HepG2 (cell line): Measurements from ENCODE around the gene KIF6. TPM values are rescaled to one million over a fixed set of nuclear protein-coding genes. Genes with fewer than 3 reads are reported as not detected.

Source experiments
- CSRNP1 ChIP-seq: sonication (generic); formaldehyde crosslinking; IDR thresholded peaks from 2 replicates; pipeline ENCODE4 v1.8.1; 2023; ENCODE audit warnings: mild to moderate bottlenecking, missing genetic modification reagents
- ESRRA ChIP-seq: sonication (generic); formaldehyde crosslinking; IDR thresholded peaks from 2 replicates; pipeline ENCODE4 v1.5.1; 2020; ENCODE audit warnings: mild to moderate bottlenecking, low read depth, missing genetic modification reagents
- FOSL2 ChIP-seq: sonication (generic); formaldehyde crosslinking; IDR thresholded peaks from 2 replicates; pipeline ENCODE4 v1.4.0; 2020; ENCODE audit warnings: missing genetic modification reagents
- HOXA3 ChIP-seq: sonication (generic); formaldehyde crosslinking; IDR thresholded peaks from 2 replicates; pipeline ENCODE4 v1.5.0; 2020; ENCODE audit warnings: missing genetic modification reagents
- KDM1A ChIP-seq: IDR thresholded peaks from 2 replicates; pipeline ENCODE4 v1.6.1; 2016; ENCODE audit warnings: missing compliant biosample characterization
- NFIB ChIP-seq: sonication (generic); formaldehyde crosslinking; IDR thresholded peaks from 2 replicates; pipeline ENCODE4 v1.9.0; 2021; ENCODE audit warnings: missing genetic modification reagents, mild to moderate bottlenecking, borderline replicate concordance
- NFKB2 ChIP-seq: sonication (generic); formaldehyde crosslinking; IDR thresholded peaks from 2 replicates; pipeline ENCODE4 v1.4.0; 2020; ENCODE audit warnings: missing genetic modification reagents, borderline replicate concordance
- SOX6 ChIP-seq, 2 experiments: fragments of 450-650 bp in 1 of 2; sonication (generic) in 1 of 2; formaldehyde crosslinking in 1 of 2; IDR thresholded peaks; 2 replicates each; pipeline versions ENCODE4 v1.4.0 to v1.6.1; 2017 to 2020; ENCODE audit warnings: antibody characterized with exemption in 1 of 2, mild to moderate bottlenecking in 1 of 2, missing genetic modification reagents in 1 of 2
- SRF ChIP-seq: IDR thresholded peaks from 2 replicates; pipeline ENCODE4 v1.6.1; 2011; ENCODE audit warnings: mild to moderate bottlenecking, low read depth, low read length, moderate library complexity
- SRY ChIP-seq: sonication (generic); formaldehyde crosslinking; IDR thresholded peaks from 2 replicates; pipeline ENCODE4 v1.8.0; 2022; ENCODE audit warnings: mild to moderate bottlenecking, missing genetic modification reagents
- TEAD2 ChIP-seq: sonication (generic); formaldehyde crosslinking; IDR thresholded peaks from 2 replicates; pipeline ENCODE4 v1.9.0; 2021; ENCODE audit warnings: missing genetic modification reagents
- ZNF282 ChIP-seq: fragments of 450-650 bp; IDR thresholded peaks from 2 replicates; pipeline ENCODE4 v1.6.1; 2018; ENCODE audit not compliant: partially characterized antibody
- ZNF331 ChIP-seq: sonication (generic); formaldehyde crosslinking; IDR thresholded peaks from 2 replicates; pipeline ENCODE4 v1.4.0; 2020; ENCODE audit warnings: missing genetic modification reagents
- ZNF691 ChIP-seq: sonication (generic); formaldehyde crosslinking; IDR thresholded peaks from 2 replicates; pipeline ENCODE4 v1.4.0; 2020; ENCODE audit warnings: missing genetic modification reagents, low read depth, mild to moderate bottlenecking, borderline replicate concordance
- ZNF713 ChIP-seq: sonication (generic); formaldehyde crosslinking; IDR thresholded peaks from 2 replicates; pipeline ENCODE4 v1.4.0; 2020; ENCODE audit warnings: mild to moderate bottlenecking, missing genetic modification reagents
- polyA plus RNA-seq, 8 experiments: library from polyadenylated mRNA; depleted of rRNA in 3 of 8; stranded (reverse) in 7 of 8; unstranded in 1 of 8; fragments of >200 nt; fragmentation: Illumina TruSeq in 4 of 8; extraction: Trizol in 4 of 8; gene quantifications; 2 replicates each; pipeline versions ENCODE4 v1.2.1 to v1.2.3, GENCODE V29; 2011 to 2016; ENCODE audit warnings: low read depth in 4 of 8, missing spikeins in 1 of 8, mixed read lengths in 1 of 8; ENCODE audit not compliant: insufficient read depth in 1 of 8
- total RNA-seq, 5 experiments: library from RNA; depleted of rRNA; stranded (reverse); fragments of >200 nt; fragmentation: Illumina TruSeq; extraction: Trizol; gene quantifications; 2 replicates each; pipeline ENCODE4 v1.2.3, GENCODE V29; 2016; ENCODE audit warnings: low read depth in 1 of 5
- TF ChIP-seq, protein P1 (sequence below): sonication (generic); formaldehyde crosslinking; IDR thresholded peaks from 2 replicates; pipeline ENCODE4 v1.5.1; 2020; ENCODE audit warnings: mild to moderate bottlenecking, missing genetic modification reagents
- TF ChIP-seq, protein P2 (sequence below): sonication (generic); formaldehyde crosslinking; IDR thresholded peaks from 2 replicates; pipeline ENCODE4; 2020; ENCODE audit warnings: missing genetic modification reagents, mild to moderate bottlenecking, borderline replicate concordance
- TF ChIP-seq, protein P3 (sequence below): sonication (generic); formaldehyde crosslinking; IDR thresholded peaks from 2 replicates; pipeline ENCODE4 v1.5.1; 2020; ENCODE audit warnings: missing genetic modification reagents, mild to moderate bottlenecking, borderline replicate concordance
- TF ChIP-seq, protein P4 (sequence below): sonication (generic); formaldehyde crosslinking; IDR thresholded peaks from 2 replicates; pipeline ENCODE4 v1.4.0; 2020; ENCODE audit warnings: mild to moderate bottlenecking, low read depth, missing genetic modification reagents

Gene KIF6
- total and polyA plus RNA-seq, 2 of the 13 experiments (the other 11 are each of a cell fraction or from before 2014, with no cell fraction given), result 0.04 to 0.27 TPM

DNA sequence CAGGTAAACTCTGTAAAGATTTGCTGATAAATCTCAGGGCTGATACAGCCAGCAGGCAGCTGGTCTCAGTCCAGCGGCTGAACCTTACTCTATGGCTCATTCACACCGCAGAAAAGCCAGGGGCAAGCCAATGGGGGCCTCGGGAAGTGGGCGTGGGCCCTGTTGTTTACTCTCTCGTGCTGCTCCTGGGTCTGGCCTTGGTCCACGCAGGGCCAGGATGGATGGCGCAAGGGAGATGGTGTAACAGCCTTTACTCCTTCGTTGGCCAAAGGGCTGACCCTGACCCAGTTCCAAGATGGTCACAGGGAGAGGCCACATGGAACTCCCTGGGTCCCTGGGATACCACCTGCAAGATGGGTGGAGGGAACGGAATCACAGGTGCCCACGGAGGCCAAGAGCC lies 427.1 kb downstream of the KIF6 start (continued):
- TF ChIP-seq KDM1A (CRISPR knock-in tag) (0 out of 2 replicates have a peak, but pooled peaks have one; percentile 47), ZNF331 (CRISPR knock-in tag) (0 out of 2 replicates have a peak, but pooled peaks have one; percentile 31), TEAD2 (no peak), NFKB2 (CRISPR knock-in tag) (no peak), SRY (CRISPR knock-in tag) (no peak), NFIB (CRISPR knock-in tag) (no peak), HOXA3 (peak; percentile 44; the same call in 1 of the 2 replicates), ZNF282 (no peak), FOSL2 (peak; percentile 49), CSRNP1 (CRISPR knock-in tag) (no peak), ESRRA (CRISPR knock-in tag) (no peak), SRF (no peak), ZNF691 (CRISPR knock-in tag) (no peak), SOX6 (IDR thresholded peaks at IDR 0.05) (no peak), SOX6 (CRISPR knock-in tag; IDR thresholded peaks at IDR 0.05) (peak; percentile 72), ZNF713 (CRISPR knock-in tag) (no peak)
- TF ChIP-seq, protein P1, sequence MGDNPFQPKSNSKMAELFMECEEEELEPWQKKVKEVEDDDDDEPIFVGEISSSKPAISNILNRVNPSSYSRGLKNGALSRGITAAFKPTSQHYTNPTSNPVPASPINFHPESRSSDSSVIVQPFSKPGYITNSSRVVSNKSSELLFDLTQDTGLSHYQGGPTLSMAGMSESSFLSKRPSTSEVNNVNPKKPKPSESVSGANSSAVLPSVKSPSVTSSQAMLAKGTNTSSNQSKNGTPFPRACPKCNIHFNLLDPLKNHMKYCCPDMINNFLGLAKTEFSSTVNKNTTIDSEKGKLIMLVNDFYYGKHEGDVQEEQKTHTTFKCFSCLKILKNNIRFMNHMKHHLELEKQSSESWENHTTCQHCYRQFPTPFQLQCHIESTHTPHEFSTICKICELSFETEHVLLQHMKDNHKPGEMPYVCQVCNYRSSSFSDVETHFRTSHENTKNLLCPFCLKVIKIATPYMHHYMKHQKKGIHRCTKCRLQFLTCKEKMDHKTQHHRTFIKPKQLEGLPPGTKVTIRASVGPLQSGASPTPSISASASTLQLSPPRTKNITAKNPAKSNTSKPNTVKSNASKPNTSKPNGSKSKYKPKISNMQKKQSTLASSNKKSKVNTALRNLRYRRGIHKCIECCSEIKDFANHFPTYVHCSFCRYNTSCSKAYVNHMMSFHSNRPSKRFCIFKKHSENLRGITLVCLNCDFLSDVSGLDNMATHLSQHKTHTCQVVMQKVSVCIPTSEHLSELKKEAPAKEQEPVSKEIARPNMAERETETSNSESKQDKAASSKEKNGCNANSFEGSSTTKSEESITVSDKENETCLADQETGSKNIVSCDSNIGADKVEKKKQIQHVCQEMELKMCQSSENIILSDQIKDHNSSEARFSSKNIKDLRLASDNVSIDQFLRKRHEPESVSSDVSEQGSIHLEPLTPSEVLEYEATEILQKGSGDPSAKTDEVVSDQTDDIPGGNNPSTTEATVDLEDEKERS, result peak; percentile 48; the same call in 1 of the 2 replicates
- TF ChIP-seq, protein P2, sequence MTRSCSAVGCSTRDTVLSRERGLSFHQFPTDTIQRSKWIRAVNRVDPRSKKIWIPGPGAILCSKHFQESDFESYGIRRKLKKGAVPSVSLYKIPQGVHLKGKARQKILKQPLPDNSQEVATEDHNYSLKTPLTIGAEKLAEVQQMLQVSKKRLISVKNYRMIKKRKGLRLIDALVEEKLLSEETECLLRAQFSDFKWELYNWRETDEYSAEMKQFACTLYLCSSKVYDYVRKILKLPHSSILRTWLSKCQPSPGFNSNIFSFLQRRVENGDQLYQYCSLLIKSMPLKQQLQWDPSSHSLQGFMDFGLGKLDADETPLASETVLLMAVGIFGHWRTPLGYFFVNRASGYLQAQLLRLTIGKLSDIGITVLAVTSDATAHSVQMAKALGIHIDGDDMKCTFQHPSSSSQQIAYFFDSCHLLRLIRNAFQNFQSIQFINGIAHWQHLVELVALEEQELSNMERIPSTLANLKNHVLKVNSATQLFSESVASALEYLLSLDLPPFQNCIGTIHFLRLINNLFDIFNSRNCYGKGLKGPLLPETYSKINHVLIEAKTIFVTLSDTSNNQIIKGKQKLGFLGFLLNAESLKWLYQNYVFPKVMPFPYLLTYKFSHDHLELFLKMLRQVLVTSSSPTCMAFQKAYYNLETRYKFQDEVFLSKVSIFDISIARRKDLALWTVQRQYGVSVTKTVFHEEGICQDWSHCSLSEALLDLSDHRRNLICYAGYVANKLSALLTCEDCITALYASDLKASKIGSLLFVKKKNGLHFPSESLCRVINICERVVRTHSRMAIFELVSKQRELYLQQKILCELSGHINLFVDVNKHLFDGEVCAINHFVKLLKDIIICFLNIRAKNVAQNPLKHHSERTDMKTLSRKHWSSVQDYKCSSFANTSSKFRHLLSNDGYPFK (CRISPR knock-in tag), result no peak
- TF ChIP-seq, protein P3, sequence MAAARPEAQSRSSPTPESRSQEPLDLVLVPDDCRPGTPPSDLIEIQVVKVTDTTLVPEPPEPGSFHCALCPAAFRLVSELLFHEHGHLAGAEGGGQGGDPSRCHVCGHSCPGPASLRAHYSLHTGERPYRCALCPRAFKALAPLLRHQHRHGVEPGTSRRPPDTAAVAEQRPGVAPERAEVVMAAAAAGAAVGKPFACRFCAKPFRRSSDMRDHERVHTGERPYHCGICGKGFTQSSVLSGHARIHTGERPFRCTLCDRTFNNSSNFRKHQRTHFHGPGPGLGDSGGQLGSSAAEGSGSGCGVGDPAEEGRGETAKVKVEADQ (CRISPR knock-in tag), result no peak
- TF ChIP-seq, protein P4, sequence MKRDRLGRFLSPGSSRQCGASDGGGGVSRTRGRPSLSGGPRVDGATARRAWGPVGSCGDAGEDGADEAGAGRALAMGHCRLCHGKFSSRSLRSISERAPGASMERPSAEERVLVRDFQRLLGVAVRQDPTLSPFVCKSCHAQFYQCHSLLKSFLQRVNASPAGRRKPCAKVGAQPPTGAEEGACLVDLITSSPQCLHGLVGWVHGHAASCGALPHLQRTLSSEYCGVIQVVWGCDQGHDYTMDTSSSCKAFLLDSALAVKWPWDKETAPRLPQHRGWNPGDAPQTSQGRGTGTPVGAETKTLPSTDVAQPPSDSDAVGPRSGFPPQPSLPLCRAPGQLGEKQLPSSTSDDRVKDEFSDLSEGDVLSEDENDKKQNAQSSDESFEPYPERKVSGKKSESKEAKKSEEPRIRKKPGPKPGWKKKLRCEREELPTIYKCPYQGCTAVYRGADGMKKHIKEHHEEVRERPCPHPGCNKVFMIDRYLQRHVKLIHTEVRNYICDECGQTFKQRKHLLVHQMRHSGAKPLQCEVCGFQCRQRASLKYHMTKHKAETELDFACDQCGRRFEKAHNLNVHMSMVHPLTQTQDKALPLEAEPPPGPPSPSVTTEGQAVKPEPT (CRISPR knock-in tag), result no peak
